GM18870 (cell line): Measurements from ENCODE around the gene RET.

Experiments used
- ATAC-seq: cut with Tn5 transposase; IDR thresholded peaks from one replicate; pipeline ENCODE4 v1.9.1; 2021; ENCODE audit warnings: moderate library complexity; ENCODE audit not compliant: unreplicated experiment

RET gene

GRCh38 chr10:43160921-43161255 is 84.0 kb downstream of the RET start:
- ATAC-seq: peak; percentile 82

GRCh38 chr10:43162604-43163003 is 85.7 kb downstream of the RET start:
- ATAC-seq: no peak

GRCh38 chr10:43166207-43166879 is 89.5 kb downstream of the RET start:
- peak; percentile 33 for ATAC-seq

GRCh38 chr10:43166880-43167497 is 90.1 kb downstream of the RET start:
- ATAC-seq: peak; percentile 68

- ATAC-seq: no peak
These were observed 90.6 kb downstream of the RET start for GRCh38 chr10:43167498-43167889.

GRCh38 chr10:43170491-43170890 is 93.6 kb downstream of the RET start:
- no peak for ATAC-seq

GRCh38 chr10:43172645-43173044 is 95.8 kb downstream of the RET start:
- no peak for ATAC-seq

GRCh38 chr10:43173120-43173519 is 96.3 kb downstream of the RET start:
- ATAC-seq: no peak

- ATAC-seq: no peak
These were observed 98.1 kb downstream of the RET start for GRCh38 chr10:43174969-43175368.

- no peak for ATAC-seq
These were observed 99.4 kb downstream of the RET start for GRCh38 chr10:43176271-43176670.

- no peak for ATAC-seq
These were observed 100.7 kb downstream of the RET start for GRCh38 chr10:43177595-43177994.
